T-cell (primary cell): ENCODE results near the gene RAPGEF4. TPM values are rescaled to one million over a fixed set of nuclear protein-coding genes. Genes with fewer than 3 reads are reported as not detected.
"Not testable (repeated sequence)": the region's sequence is repeated elsewhere in the genome, so short reads cannot be mapped to it uniquely, and the experiment has no call there.

Experiments
- ATAC-seq, 4 experiments: fragments of 200-7000 bp in 3 of 4; fragments of 150-1000 bp in 1 of 4; cut with Tn5 transposase; replicated peaks in 1 of 4; 1 replicate in 3 of 4; 2 replicates in 1 of 4; pipeline ENCODE4 v1.10.0; 2021; ENCODE audit warnings: moderate library complexity in 3 of 4, mild to moderate bottlenecking in 2 of 4, moderate number of reproducible peaks in 1 of 4
- CTCF ChIA-PET, 2 donors: fragments of 300-600 bp; sonication (Branson Sonifier 250); formaldehyde crosslinking; loops; one replicate each; lab custom pipeline; 2022; ENCODE audit warnings: antibody characterized with exemption in 2 of 2; lab: Charles Lee
- POLR2A ChIA-PET, 2 donors: fragments of 300-600 bp; sonication (Branson Sonifier 250); formaldehyde crosslinking; loops; one replicate each; lab custom pipeline; 2022; ENCODE audit warnings: antibody characterized with exemption in 2 of 2; lab: Charles Lee
- DNase-seq, 35 experiments: peaks; one replicate each; pipeline versions ENCODE4 v3.0.0 to v3.0.0-alpha.2; 2013 to 2023
- H3K27ac ChIP-seq: one replicate; pipeline ENCODE4 v1.5.1; 2013; ENCODE audit warnings: low read length
- H3K27me3 ChIP-seq, 2 experiments: replicated peaks in 1 of 2; 1 replicate in 1 of 2; 2 replicates in 1 of 2; pipeline versions ENCODE4 v1.6.1 to v1.7.0; 2013; ENCODE audit warnings: low read length in 1 of 2, mixed read lengths in 1 of 2; ENCODE audit not compliant: control insufficient read depth in 2 of 2, insufficient read depth in 2 of 2; ENCODE audit errors: extremely low read depth in 1 of 2
- H3K36me3 ChIP-seq, 2 donors: 1 replicate in 1 of 2; 2 replicates in 1 of 2; pipeline versions ENCODE4 v1.6.1 to v1.7.0; 2013; ENCODE audit warnings: low read length in 1 of 2; ENCODE audit not compliant: control insufficient read depth in 2 of 2, insufficient read depth in 1 of 2; ENCODE audit errors: extremely low read depth in 1 of 2
- H3K4me1 ChIP-seq, 2 experiments: 1 replicate in 1 of 2; 2 replicates in 1 of 2; pipeline versions ENCODE4 v1.6.1 to v1.7.0; 2013; ENCODE audit warnings: low read length in 2 of 2, mixed read lengths in 1 of 2; ENCODE audit not compliant: insufficient read depth in 2 of 2, control insufficient read depth in 1 of 2; ENCODE audit errors: extremely low read depth in 1 of 2
- H3K4me3 ChIP-seq, 2 donors: 1 replicate in 1 of 2; 2 replicates in 1 of 2; pipeline versions ENCODE4 v1.5.1 to v1.7.0; 2013; ENCODE audit warnings: mild to moderate bottlenecking in 2 of 2, low read length in 1 of 2, moderate library complexity in 1 of 2; ENCODE audit not compliant: control insufficient read depth in 1 of 2; ENCODE audit errors: extremely low read depth in 1 of 2
- H3K9me3 ChIP-seq: 2 replicates; pipeline ENCODE4 v1.7.0; 2013
- H3K27ac Mint-ChIP-seq, 2 donors: one replicate each; pipeline ENCODE4 v1.8.0; 2020 to 2021; ENCODE audit warnings: mild to moderate bottlenecking in 2 of 2, mixed read lengths in 2 of 2
- H3K27me3 Mint-ChIP-seq, 2 donors: one replicate each; pipeline ENCODE4 v1.8.0; 2021 to 2022; ENCODE audit warnings: mixed read lengths in 2 of 2
- H3K36me3 Mint-ChIP-seq: one replicate; pipeline ENCODE4 v1.8.0; 2021; ENCODE audit warnings: mixed read lengths
- H3K4me1 Mint-ChIP-seq, 3 donors: one replicate each; pipeline ENCODE4 v1.8.0; 2020 to 2022; ENCODE audit warnings: mixed read lengths in 3 of 3, mild to moderate bottlenecking in 1 of 3
- H3K4me3 Mint-ChIP-seq, 3 donors: one replicate each; pipeline ENCODE4 v1.8.0; 2020 to 2022; ENCODE audit warnings: mild to moderate bottlenecking in 3 of 3, mixed read lengths in 3 of 3, moderate library complexity in 3 of 3
- H3K9me3 Mint-ChIP-seq, 3 donors: one replicate each; pipeline ENCODE4 v1.8.0; 2020 to 2022; ENCODE audit warnings: mixed read lengths in 3 of 3
- WGBS: methylation state at CpG from one replicate; pipeline ENCODE4 v1.1.5; 2013; ENCODE audit warnings: missing lambda C conversion rate; ENCODE audit not compliant: insufficient coverage; 5-methylcytosine and 5-hydroxymethylcytosine counted together
- total RNA-seq, 35 experiments: library from RNA in 6 of 35; stranded (reverse) in 6 of 35; fragments of 120-200 nt in 1 of 35; gene quantifications; one replicate each; pipeline versions ENCODE4 v1.2.1 to v1.2.4 and lab custom pipeline; 2013 to 2026

RAPGEF4 gene
- total RNA-seq, 5 donors from 2014 or later (not counting 1 experiment from before 2014, with no cell fraction given): 0.18 to 2.5 (median 0.38) TPM

- CTCF ChIA-PET: no interaction called here
These were observed 357.3 kb downstream of the RAPGEF4 start for GRCh38 chr2:173092844-173093402.

DNA sequence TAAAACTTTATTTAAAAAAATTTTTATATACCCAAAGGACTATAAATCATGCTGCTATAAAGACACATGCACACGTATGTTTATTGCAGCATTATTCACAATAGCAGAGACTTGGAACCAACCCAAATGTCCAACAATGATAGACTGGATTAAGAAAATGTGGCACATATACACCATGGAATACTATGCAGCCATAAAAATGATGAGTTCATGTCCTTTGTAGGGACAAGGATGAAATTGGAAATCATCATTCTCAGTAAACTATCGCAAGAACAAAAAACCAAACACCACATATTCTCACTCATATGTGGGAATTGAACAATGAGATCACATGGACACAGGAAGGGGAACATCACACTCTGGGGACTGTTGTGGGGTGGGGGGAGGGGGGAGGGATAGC lies 358.0 kb downstream of the RAPGEF4 start:
- no CpG with 5 or more reads among the region's 2 CpGs for WGBS
- ATAC-seq, H3K4me3 ChIP-seq, CTCF ChIA-PET, H3K36me3 ChIP-seq, H3K9me3 Mint-ChIP-seq, POLR2A ChIA-PET, DNase-seq, H3K4me1 ChIP-seq, H3K27me3 ChIP-seq, H3K4me3 Mint-ChIP-seq, H3K36me3 Mint-ChIP-seq, H3K27me3 Mint-ChIP-seq, H3K4me1 Mint-ChIP-seq, H3K9me3 ChIP-seq, H3K27ac ChIP-seq, H3K27ac Mint-ChIP-seq: not testable (repeated sequence)

More at GRCh38 chr2:173092844-173093402, 357.3 kb downstream of the RAPGEF4 start:
- Histone ChIP-seq H3K36me3 (no peaks in the 10 kb centered on the region), H3K4me1 (no peaks in the 10 kb centered on the region), H3K9me3 (no peaks in the 10 kb centered on the region), H3K27ac (no peak overlapping the region), H3K4me3 (no peak overlapping the region), H3K27me3 (no peaks in the 10 kb centered on the region)
- DNase-seq (no peak), ATAC-seq (no peak)
- H3K27me3 Mint-ChIP-seq: peaks cover 3% of the 10 kb centered on the region in 2 donors
- H3K4me3 Mint-ChIP-seq: no peak overlapping the region
- H3K4me1 Mint-ChIP-seq: no peaks in the 10 kb centered on the region
- H3K9me3 Mint-ChIP-seq: no peaks in the 10 kb centered on the region
- H3K36me3 Mint-ChIP-seq: no peaks in the 10 kb centered on the region
- H3K27ac Mint-ChIP-seq: no peak overlapping the region
- WGBS: no CpG with 5 or more reads among the region's 3 CpGs
- POLR2A ChIA-PET: no interaction called here

GRCh38 chr2:173094731-173095130 lies 359.1 kb downstream of the RAPGEF4 start:
- DNase-seq (no peak), ATAC-seq (no peak)
- Histone ChIP-seq H3K36me3 (no peaks in the 10 kb centered on the region), H3K9me3 (no peaks in the 10 kb centered on the region), H3K27me3 (no peaks in the 10 kb centered on the region), H3K27ac (no peak overlapping the region), H3K4me1 (no peaks in the 10 kb centered on the region), H3K4me3 (no peak overlapping the region)
- WGBS: no CpG with 5 or more reads among the region's 1 CpG
- Mint-ChIP-seq H3K4me3 (no peak overlapping the region), H3K27ac (no peak overlapping the region), H3K27me3 (peaks cover 2 to 3% of the 10 kb centered on the region in 2 donors), H3K4me1 (no peaks in the 10 kb centered on the region), H3K9me3 (no peaks in the 10 kb centered on the region), H3K36me3 (no peaks in the 10 kb centered on the region)
- CTCF ChIA-PET: interaction anchor here in 1 of 2 donors (1.0 kb wide), 1 partner anchor 68 kb away, joined by 4 read pairs; no protein-coding TSS in a partner anchor
- POLR2A ChIA-PET: no interaction called here

DNA sequence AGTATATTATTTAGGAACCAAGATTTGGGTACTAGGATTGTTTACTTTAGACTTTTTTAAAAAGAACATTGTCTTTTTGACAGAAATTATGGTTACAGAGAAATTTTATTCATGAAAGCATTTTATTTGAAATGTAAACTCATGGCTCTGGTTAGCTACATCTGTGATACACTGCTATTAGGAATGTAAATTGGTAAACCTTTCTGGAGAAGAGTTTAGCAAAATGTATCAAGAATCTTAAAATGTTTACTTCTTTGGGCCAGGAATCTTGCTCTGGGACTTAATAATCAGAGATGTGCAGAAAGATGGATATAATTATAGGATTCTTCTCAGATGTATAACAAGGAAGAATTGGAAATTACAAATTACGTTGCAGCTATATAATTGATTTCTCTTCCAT lies 359.7 kb downstream of the RAPGEF4 start:
- H3K36me3 Mint-ChIP-seq: no peaks in the 10 kb centered on the region
- Histone ChIP-seq H3K27me3 (no peaks in the 10 kb centered on the region), H3K27ac (no peak overlapping the region), H3K4me3 (no peak overlapping the region), H3K9me3 (no peaks in the 10 kb centered on the region), H3K36me3 (no peaks in the 10 kb centered on the region), H3K4me1 (no peaks in the 10 kb centered on the region)
- no peaks in the 10 kb centered on the region for H3K4me1 Mint-ChIP-seq
- H3K4me3 Mint-ChIP-seq: no peak overlapping the region
- ATAC-seq (no peak), DNase-seq (no peak)
- peaks cover 2 to 3% of the 10 kb centered on the region in 2 donors for H3K27me3 Mint-ChIP-seq
- POLR2A ChIA-PET: no interaction called here
- no CpG with 5 or more reads among the region's 1 CpG for WGBS
- CTCF ChIA-PET: interaction anchor here in 1 of 2 donors (1.0 kb wide), 1 partner anchor 68 kb away, joined by 4 read pairs; no protein-coding TSS in a partner anchor
- no peaks in the 10 kb centered on the region for H3K9me3 Mint-ChIP-seq
- no peak overlapping the region for H3K27ac Mint-ChIP-seq

DNA sequence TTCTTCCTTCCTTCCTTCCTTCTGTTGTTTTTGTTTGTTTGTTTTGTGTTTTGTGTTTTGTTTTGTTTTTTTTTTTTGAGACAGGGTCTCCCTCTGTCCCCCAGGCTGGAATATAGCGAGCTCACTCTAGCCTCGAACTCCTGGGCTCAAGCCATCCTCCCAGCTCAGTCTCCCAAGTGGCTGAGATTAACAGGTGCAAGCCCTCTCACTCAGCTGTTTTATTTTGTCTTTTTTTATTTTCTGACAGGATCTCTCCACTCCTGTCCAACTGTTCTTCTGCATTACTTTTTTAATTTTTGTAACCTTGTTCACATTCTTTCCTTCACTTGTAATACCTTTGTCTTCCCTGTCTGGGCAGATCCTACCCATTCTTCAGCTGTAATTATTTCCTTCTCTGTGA lies 363.6 kb downstream of the RAPGEF4 start:
- Mint-ChIP-seq H3K27me3 (no peaks in the 10 kb centered on the region), H3K4me1 (peaks cover 0 to 12% (median 0%) of the 10 kb centered on the region in 3 donors), H3K9me3 (no peaks in the 10 kb centered on the region), H3K4me3 (no peak overlapping the region), H3K36me3 (no peaks in the 10 kb centered on the region), H3K27ac (no peak overlapping the region)
- DNase-seq: no peak
- no CpG with 5 or more reads among the region's 2 CpGs for WGBS
- Histone ChIP-seq H3K36me3 (no peaks in the 10 kb centered on the region), H3K4me3 (no peak overlapping the region), H3K27ac (no peak overlapping the region), H3K9me3 (no peaks in the 10 kb centered on the region), H3K4me1 (peaks cover 0 to 2% of the 10 kb centered on the region in 2 experiments), H3K27me3 (no peaks in the 10 kb centered on the region)
- ChIA-PET CTCF (no interaction called here), POLR2A (no interaction called here)
- ATAC-seq: no peak

DNA sequence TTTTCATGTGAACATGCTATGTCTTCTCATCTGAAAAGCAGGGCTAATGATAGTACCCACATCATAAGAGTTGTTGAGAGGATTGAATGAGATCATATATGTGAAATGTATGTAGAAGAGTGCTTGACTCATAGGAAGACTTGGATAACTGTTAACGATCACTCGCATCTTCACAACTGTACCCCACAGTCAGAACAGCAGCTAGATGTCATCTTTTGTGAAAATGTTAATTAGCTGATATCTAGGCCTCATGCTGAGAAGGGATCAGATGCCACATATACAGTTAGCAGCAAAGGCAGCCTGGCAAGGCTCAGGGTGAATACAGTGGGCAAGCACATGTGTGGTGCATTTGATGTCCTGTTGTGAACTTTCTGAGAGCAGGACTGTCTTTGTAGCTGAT lies 364.2 kb downstream of the RAPGEF4 start:
- H3K36me3 Mint-ChIP-seq: no peaks in the 10 kb centered on the region
- ChIA-PET CTCF (no interaction called here), POLR2A (no interaction called here)
- H3K4me1 ChIP-seq: peaks cover 0 to 2% of the 10 kb centered on the region in 2 experiments
- H3K4me3 Mint-ChIP-seq: no peak overlapping the region
- no peak overlapping the region for H3K27ac Mint-ChIP-seq
- ATAC-seq (no peak), DNase-seq (no peak)
- H3K9me3 Mint-ChIP-seq: no peaks in the 10 kb centered on the region
- H3K4me3 ChIP-seq: no peak overlapping the region
- H3K9me3 ChIP-seq: no peaks in the 10 kb centered on the region
- no peak overlapping the region for H3K27ac ChIP-seq
- H3K27me3 ChIP-seq: no peaks in the 10 kb centered on the region
- peaks cover 0 to 12% (median 0%) of the 10 kb centered on the region in 3 donors for H3K4me1 Mint-ChIP-seq
- no peaks in the 10 kb centered on the region for H3K36me3 ChIP-seq
- no peaks in the 10 kb centered on the region for H3K27me3 Mint-ChIP-seq
- no CpG with 5 or more reads among the region's 2 CpGs for WGBS
